PFSK-1 (cell line): Measurements from ENCODE around the gene YPEL5.

Experiments used
- POLR2AphosphoS5 ChIP-seq: IDR thresholded peaks from 2 replicates; pipeline ENCODE4 v1.6.1; 2012; ENCODE audit warnings: low read depth, mild to moderate bottlenecking, control low read depth, low read length, moderate library complexity
- SIN3A ChIP-seq: IDR thresholded peaks from 2 replicates; pipeline ENCODE4 v1.6.1; 2012; ENCODE audit warnings: mild to moderate bottlenecking, low read length, moderate library complexity, borderline replicate concordance; ENCODE audit not compliant: insufficient read depth

DNA sequence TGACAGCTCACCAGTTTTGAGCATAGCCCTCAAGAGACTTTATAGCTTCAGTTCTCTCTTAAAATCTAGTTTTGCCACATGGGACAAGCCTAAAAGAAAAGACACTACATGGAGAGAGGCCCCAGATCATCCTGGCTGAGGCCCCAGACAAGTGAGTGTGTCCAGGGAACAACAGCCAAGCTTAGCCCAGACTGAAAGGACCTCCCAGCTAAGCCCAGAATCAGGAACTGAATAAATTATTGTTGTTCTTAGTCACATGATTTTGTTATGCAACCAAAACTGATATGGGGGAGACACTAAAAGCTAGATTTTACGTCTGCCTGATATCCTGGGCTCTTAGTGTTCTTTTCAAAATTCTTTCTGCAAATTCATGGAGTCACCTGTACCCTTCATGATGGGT, 55.2 kb downstream of the YPEL5 start:
- no peak for TF ChIP-seq POLR2AphosphoS5
- TF ChIP-seq SIN3A = no peak
